HCT116 (cell line): ENCODE results near the gene RIPOR2.

Source experiments
- CEBPB ChIP-seq: IDR thresholded peaks from 2 replicates; pipeline ENCODE4 v1.6.1; 2012; ENCODE audit warnings: low read depth
- CTCF ChIP-seq, 3 experiments: fragments of 200-600 bp in 1 of 3; sonication (generic) in 1 of 3; IDR thresholded peaks in 2 of 3; conservative IDR thresholded peaks in 1 of 3; 2 replicates each; pipeline ENCODE4 v1.5.1; 2012 to 2017; ENCODE audit warnings: low read depth in 2 of 3, low read length in 2 of 3, antibody characterized with exemption in 1 of 3, borderline replicate concordance in 1 of 3, control low read depth in 1 of 3, mild to moderate bottlenecking in 1 of 3, mixed read lengths in 1 of 3, mixed run types in 1 of 3, moderate library complexity in 1 of 3; ENCODE audit not compliant: insufficient read depth in 1 of 3
- EZH2phosphoT487 ChIP-seq: fragments of 200-600 bp; IDR thresholded peaks from 2 replicates; pipeline ENCODE4 v1.6.1; 2018; ENCODE audit warnings: antibody characterized with exemption, borderline replicate concordance
- JUND ChIP-seq: IDR thresholded peaks from 2 replicates; pipeline ENCODE4 v1.6.1; 2012
- MAX ChIP-seq: IDR thresholded peaks from 2 replicates; pipeline ENCODE4 v1.6.1; 2012
- POLR2A ChIP-seq: IDR thresholded peaks from 2 replicates; pipeline ENCODE4 v1.7.0; 2011; ENCODE audit warnings: borderline replicate concordance; ENCODE audit not compliant: insufficient read depth, insufficient read length; ENCODE audit errors: extremely low read depth
- RAD21 ChIP-seq: IDR thresholded peaks from 2 replicates; pipeline ENCODE4 v1.6.1; 2012; ENCODE audit warnings: low read depth, mild to moderate bottlenecking
- SP1 ChIP-seq: IDR thresholded peaks from 2 replicates; pipeline ENCODE4 v1.6.1; 2012; ENCODE audit warnings: low read depth

GRCh38 chr6:24840187-24840586 lies 95.6 kb downstream of the RIPOR2 start:
- TF ChIP-seq RAD21 (no peak), CTCF (IDR thresholded peaks at IDR 0.05 in 2 of 3, conservative IDR thresholded peaks at IDR 0.05 in 1 of 3; ENCODE audit: borderline replicate concordance in 1 of 3, insufficient read depth in 1 of 3, low read depth in 2 of 3, low read length in 2 of 3) (no peak), POLR2A (no peak), SP1 (no peak), JUND (no peak), MAX (no peak), CEBPB (no peak), EZH2phosphoT487 (no peak)
